ENCODE measurements around the gene HOXB1. TPM values are rescaled to one million over a fixed set of nuclear protein-coding genes. Genes with fewer than 3 reads are reported as not detected.

The HOXB1 gene
- total RNA-seq, 1 donor from 2014 or later = not detected

DNA sequence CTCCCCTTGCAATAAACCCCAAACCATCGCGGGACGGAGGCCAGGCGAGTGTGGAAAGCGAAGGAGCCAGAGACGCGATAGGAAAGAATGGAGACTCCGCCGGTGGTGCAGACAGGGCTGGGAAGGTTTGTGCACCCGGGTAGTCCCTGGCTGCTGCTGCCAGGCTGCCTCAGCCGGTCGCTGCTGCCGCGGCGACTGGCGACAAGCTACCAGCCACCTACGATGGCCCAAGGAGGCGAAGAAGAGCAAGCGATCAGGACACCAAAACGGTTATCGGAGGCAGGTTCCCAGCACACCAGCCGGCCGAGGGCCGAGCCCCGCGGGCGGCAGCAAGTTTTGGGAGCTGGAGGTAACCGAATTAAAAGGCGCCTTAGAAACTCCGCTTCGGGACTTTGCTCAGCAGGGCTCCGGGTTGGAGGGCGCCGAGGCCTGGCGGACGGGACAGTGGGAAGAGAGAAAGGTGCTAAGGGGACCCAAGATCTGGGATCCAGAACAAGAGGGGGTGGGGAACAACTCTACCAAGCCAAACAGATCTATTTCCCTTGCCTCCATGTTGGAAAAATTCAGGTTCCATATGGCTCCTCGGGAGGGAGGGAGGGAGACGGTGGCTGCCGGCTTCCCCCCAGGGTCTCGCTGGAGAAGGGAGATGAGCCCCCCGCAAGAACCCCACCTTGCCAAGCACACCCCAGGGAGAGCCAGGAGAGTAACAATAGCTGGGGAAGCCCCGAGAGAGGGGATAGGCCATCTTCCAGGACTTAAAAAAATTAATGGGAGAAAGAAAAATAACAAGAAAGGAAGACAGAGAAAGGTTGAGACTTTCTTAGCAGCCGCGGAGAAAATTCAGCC lies 23.8 kb upstream of the HOXB1 start:
- DNase-seq = no peak

DNA sequence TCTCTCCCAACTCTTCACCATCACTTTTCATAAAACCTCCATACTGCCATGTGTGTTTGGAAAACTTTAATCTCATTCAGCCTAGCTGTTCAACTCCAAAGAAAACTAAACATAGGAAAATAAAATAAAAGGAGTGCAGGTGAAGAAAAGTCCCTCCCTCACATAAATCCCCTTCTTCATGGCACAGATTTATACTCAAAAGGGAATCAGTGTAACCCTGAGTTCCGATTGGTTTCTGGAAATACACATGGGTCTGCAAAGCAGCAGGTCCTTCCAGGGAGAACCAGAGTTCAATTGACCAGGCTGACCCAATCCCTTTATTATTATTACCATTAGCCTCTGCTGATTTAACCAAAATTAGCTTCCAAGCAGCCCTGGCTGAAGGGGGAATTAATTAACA lies 23.0 kb upstream of the HOXB1 start:
- no peak for DNase-seq

- no peak for DNase-seq
These were observed 22.4 kb upstream of the HOXB1 start for GRCh38 chr17:48553190-48553547.

DNA sequence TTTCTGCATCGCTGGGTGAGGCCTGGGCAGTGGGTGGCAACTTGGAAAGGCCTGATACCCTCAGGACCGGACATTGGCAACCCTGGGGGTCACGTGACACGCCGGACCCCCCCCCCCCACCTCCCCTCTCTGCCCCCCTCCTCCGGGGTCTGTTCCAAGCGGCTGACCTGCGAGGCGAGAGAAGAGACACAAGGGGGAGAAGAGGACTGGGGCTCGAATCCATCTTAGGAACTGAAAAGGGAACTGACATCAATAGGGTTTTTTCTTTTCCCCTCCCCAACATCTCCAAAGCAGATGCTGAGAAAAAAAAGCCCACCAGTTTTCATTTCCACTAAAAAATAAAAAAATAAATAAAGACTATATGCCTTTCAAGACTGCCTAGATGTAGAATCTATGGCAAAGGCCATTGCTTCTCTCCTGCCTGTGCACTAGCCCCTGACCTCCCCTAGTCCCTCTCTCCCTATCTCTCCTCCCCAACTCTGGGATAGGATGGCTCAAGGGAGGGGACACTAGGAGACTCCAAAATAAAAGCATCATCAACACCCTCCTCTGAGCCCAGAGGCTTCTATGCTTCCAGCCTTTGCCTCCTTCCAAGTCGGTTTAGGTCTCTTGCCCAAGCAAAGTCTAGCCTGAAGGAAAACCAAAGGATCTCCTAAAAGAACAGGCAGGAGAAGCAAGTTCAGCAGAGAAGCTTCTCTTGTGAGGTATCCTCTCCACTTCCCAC lies 21.8 kb upstream of the HOXB1 start:
- no peak for DNase-seq

GRCh38 chr17:48551596-48552465 lies 21.0 kb upstream of the HOXB1 start:
- DNase-seq = no peak

DNA sequence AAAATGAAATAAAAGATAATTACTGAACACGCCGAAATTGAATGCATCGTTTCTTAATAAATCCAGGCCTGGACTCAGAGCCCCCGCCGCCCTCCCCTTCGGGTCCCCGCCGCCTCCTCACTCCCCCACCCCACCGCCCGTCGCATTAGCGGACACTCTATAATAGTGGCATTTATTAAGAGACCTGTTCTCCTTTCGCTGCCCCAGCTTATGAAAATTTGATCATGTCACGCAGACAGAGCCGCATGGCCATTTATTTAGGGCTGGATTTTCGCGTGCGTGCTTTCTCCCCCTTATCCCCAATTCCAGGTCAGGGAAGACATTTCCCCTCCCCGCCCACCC lies 20.4 kb upstream of the HOXB1 start:
- DNase-seq = no peak

DNA sequence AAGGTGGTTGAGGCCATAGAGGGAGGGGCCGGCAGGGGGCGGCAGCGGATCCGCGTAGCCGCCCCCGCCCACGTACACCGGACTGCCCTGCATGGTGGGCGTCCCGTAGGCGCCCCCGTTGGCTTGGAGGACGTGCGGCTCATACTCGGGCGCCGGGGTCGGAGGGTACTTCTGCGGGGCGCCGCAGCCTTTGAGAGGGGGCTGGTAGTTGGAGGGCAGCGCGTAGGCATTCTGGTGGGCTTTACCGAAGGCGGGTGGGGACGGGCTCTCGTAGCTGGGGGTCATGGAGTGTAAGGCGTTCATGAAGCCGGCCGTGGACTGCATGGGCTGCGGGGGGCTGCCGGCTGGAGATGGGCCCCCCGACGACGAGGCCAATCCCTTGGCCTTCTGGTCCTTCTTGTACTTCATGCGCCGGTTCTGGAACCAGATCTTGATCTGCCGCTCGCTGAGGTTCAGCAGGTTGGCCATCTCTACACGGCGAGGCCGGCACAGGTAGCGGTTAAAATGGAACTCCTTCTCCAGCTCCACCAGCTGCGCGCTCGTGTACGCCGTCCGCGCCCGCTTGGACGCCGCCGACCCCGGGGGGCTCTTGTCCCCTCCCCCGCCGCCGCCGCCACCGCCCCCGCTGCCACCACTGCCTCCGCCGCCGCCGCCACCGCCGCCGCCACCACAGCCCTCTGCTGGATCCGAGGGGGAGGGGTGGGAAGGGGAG lies 19.8 kb upstream of the HOXB1 start:
- DNase-seq = no peak

DNA sequence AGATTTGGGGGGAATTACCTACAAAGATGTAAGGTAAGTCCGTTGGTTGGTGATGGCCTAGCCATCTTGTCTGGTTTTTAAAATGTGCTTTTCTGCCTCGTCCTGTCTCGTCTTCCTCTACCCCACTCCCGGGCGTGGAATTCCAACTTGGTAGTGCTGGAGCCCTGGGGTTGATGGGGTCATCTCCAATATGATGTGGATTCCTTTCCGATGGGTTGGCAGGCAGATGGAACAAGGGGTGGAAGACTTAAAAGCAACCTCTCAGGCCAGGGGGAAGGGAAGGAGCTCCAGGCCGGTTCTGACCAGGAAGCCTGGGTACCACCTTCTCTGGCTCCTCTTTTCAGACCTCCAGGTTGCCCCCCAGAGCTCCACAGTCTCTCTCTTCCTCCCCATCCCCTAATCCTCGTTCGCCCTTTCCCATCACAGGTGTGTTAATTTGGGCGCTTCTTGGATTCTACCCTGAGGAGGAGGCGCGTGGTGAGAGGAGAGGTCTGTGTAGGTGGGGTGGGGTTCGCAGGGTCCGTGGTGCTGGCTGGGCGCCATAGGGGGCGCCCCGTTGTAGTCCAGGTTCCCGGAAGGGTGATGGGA lies 19.2 kb upstream of the HOXB1 start:
- no peak for DNase-seq

- no peak for DNase-seq
These were observed 18.4 kb upstream of the HOXB1 start for GRCh38 chr17:48549281-48549630.

DNA sequence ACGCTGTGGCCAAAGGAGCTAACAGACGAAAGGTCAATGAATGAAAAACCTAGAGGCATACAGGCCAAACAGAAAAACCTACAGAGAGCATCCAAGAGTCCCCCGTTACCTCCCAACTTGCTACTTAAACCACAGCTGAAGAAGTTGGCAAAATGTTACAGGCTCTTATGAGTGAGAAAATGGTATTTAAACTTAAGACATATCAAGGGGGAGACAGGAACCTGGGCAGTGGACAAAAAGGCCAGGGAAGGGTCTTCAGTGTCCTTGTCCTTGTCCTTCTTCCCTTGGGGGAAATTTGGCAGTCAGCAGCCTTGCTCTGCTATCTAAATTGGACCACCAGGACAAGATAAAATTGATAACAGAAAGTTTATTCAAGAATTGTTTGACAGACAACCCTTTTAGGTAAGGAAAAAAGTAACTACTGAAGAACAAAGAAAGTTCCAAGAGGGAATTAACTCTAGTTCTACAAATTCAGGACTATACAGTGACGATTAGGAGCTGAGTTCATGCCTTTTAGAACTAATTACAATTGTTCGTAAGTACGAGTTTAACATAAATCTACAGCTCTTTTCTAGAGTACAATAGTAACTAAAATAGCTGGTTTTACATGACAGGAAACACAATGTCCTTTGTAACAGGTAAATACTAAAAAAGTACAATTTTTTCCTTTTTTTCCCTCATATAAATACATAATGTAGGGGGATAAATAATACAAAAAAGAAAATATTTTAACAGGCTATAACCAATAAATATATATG lies 17.9 kb upstream of the HOXB1 start:
- no peak for DNase-seq

GRCh38 chr17:48547808-48548522 lies 17.2 kb upstream of the HOXB1 start:
- no peak for DNase-seq

GRCh38 chr17:48546924-48547807 lies 16.4 kb upstream of the HOXB1 start:
- no peak for DNase-seq

GRCh38 chr17:48546137-48546923 lies 15.5 kb upstream of the HOXB1 start:
- no peak for DNase-seq

GRCh38 chr17:48545539-48545938 lies 14.7 kb upstream of the HOXB1 start:
- no peak for DNase-seq

DNA sequence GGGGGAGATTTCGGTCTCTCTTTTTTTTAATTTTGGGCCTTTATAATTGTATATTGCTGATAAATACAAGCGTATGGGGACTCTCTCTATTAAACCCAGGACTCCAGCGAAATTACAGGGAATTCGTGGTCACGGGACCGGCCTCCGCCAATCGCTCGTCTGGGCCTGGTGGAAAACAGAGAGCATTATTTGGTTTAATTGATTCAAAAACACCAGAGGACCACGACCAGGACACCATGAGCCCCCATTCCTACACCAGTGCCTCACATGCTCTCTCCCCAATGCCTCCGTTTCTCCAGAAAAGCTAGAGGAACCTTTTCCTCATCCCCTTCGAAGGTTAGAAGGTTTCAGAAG lies 14.2 kb upstream of the HOXB1 start, which contains the start of gene HOXB2:
Gene HOXB2 (minus strand): TSS at position 88 of the 354 bp plus-strand sequence. CDS start 198 bp downstream, outside the sequence.
- DNase-seq = no peak

GRCh38 chr17:48544349-48545021 lies 13.7 kb upstream of the HOXB1 start:
- no peak for DNase-seq

- DNase-seq = no peak
These were observed 13.1 kb upstream of the HOXB1 start for GRCh38 chr17:48543854-48544348.

All from occipital lobe (tissue), 2 donors.